HFF-Myc (cell line): ENCODE measurements around the gene POMT2.

Experiments
- DNase-seq: peaks from one replicate; pipeline ENCODE4 v3.0.0-alpha.2; 2011; ENCODE audit warnings: low read depth; ENCODE audit errors: extremely low read depth
- H3K4me3 ChIP-seq: replicated peaks from 2 replicates; pipeline ENCODE4 v1.5.1; 2011; ENCODE audit warnings: low read depth, mild to moderate bottlenecking, control low read depth, low read length
- CTCF ChIP-seq: IDR thresholded peaks from 2 replicates; pipeline ENCODE4 v1.5.1; 2012; ENCODE audit warnings: mild to moderate bottlenecking, low read depth, low read length, control low read depth; ENCODE audit errors: missing control alignments

The POMT2 gene

GRCh38 chr14:77228056-77228455 is 92.6 kb downstream of the POMT2 start:
- DNase-seq = no peak
- no peak overlapping the region for H3K4me3 ChIP-seq
- no peak for TF ChIP-seq CTCF

GRCh38 chr14:77225892-77226557 is 94.7 kb downstream of the POMT2 start:
- TF ChIP-seq CTCF = no peak
- no peak overlapping the region for H3K4me3 ChIP-seq
- DNase-seq = no peak

GRCh38 chr14:77225254-77225653 is 95.4 kb downstream of the POMT2 start:
- no peak for TF ChIP-seq CTCF
- DNase-seq = no peak
- no peak overlapping the region for H3K4me3 ChIP-seq
